ENCODE data around the gene SORBS1. TPM values are rescaled to one million over a fixed set of nuclear protein-coding genes. Genes with fewer than 3 reads are reported as not detected.

SORBS1 gene
- total and polyA plus RNA-seq, 2 experiments from 2014 or later, result 17.0 to 40.2 TPM

DNA sequence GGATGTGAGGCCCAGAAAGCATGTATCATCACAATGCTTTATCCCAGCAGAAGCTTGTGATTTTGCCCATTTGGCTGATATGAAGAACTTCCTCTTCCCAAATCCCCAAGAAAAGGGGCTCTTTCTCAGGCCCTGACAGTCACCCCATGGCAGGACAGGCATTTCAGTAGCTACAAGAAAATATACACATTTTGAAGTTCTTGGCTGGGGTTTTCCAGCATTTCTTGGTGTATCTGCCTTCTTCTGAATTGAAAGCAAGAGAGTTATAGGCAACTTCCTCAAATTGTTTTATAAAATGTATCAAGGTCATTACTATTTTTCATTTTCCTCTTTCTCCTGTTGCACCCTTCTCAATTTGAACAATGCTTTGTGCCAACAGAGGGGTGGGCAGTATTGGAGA is 207.1 kb downstream of the SORBS1 start:
- H2AFZ ChIP-seq, result no peak overlapping the region

DNA sequence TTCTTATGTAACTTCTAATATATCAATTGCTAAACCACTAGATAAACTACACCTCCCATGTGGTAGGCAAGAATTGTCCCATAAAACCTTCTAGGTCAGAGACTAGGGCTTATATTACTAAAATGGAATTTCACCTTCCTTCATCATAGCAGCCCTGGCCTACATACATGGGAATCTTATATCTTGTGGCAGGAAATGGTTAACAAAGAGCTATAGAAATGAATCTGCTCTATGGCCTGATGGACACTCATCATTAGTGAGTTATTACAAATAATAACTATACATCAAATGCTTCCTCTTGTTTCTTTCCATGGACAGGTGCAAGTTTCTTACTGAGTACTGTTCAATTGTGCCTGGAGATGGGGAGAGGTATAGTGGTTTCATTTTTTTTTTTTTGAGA is 208.0 kb downstream of the SORBS1 start:
- Histone ChIP-seq H3K79me2 (no peaks in the 10 kb centered on the region), H3K4me3 (no peak overlapping the region), H3K4me1 (ENCODE audit: insufficient read depth) (no peaks in the 10 kb centered on the region), H3K9me2 (replicated peaks; ENCODE audit: insufficient read depth) (no peaks in the 10 kb centered on the region), H3K27me3 (no peaks in the 10 kb centered on the region), H3K4me2 (no peak overlapping the region), H4K20me1 (ENCODE audit: insufficient read depth, poor library complexity, severe bottlenecking) (no peaks in the 10 kb centered on the region), H3K36me3 (replicated peaks; ENCODE audit: insufficient read depth, low read depth) (no peaks in the 10 kb centered on the region), H2AFZ (no peak overlapping the region), H3K9me3 (ENCODE audit: low read depth) (no peaks in the 10 kb centered on the region), H3K27ac (no peak overlapping the region)
- no peak for TF ChIP-seq EZH2phosphoT487 (IDR thresholded peaks at IDR 0.05; ENCODE audit: low read depth, severe bottlenecking, unreplicated experiment)
- TF ChIP-seq, protein P1, sequence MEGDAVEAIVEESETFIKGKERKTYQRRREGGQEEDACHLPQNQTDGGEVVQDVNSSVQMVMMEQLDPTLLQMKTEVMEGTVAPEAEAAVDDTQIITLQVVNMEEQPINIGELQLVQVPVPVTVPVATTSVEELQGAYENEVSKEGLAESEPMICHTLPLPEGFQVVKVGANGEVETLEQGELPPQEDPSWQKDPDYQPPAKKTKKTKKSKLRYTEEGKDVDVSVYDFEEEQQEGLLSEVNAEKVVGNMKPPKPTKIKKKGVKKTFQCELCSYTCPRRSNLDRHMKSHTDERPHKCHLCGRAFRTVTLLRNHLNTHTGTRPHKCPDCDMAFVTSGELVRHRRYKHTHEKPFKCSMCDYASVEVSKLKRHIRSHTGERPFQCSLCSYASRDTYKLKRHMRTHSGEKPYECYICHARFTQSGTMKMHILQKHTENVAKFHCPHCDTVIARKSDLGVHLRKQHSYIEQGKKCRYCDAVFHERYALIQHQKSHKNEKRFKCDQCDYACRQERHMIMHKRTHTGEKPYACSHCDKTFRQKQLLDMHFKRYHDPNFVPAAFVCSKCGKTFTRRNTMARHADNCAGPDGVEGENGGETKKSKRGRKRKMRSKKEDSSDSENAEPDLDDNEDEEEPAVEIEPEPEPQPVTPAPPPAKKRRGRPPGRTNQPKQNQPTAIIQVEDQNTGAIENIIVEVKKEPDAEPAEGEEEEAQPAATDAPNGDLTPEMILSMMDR (IDR thresholded peaks at IDR 0.05; ENCODE audit: poor library complexity), result no peak
- TF ChIP-seq EZH2 (IDR thresholded peaks at IDR 0.05; ENCODE audit: borderline replicate concordance), result no peak
- DNase-seq (ENCODE audit: low spot score), result no peak

More for the DNA sequence above, 207.1 kb downstream of the SORBS1 start:
- no peaks in the 10 kb centered on the region for H3K4me1 ChIP-seq (ENCODE audit: insufficient read depth)
- no peak overlapping the region for H3K4me2 ChIP-seq
- H3K4me3 ChIP-seq, result no peak overlapping the region
- TF ChIP-seq EZH2 (IDR thresholded peaks at IDR 0.05; ENCODE audit: borderline replicate concordance) (no peak), EZH2phosphoT487 (IDR thresholded peaks at IDR 0.05; ENCODE audit: low read depth, severe bottlenecking, unreplicated experiment) (no peak)
- TF ChIP-seq, protein P1 (IDR thresholded peaks at IDR 0.05; ENCODE audit: poor library complexity), result no peak
- no peaks in the 10 kb centered on the region for H3K9me2 ChIP-seq (replicated peaks; ENCODE audit: insufficient read depth)
- no peaks in the 10 kb centered on the region for H3K36me3 ChIP-seq (replicated peaks; ENCODE audit: insufficient read depth, low read depth)
- no peaks in the 10 kb centered on the region for H4K20me1 ChIP-seq (ENCODE audit: insufficient read depth, poor library complexity, severe bottlenecking)
- no peak overlapping the region for H3K27ac ChIP-seq
- H3K79me2 ChIP-seq, result no peaks in the 10 kb centered on the region
- no peaks in the 10 kb centered on the region for H3K27me3 ChIP-seq
- H3K9me3 ChIP-seq (ENCODE audit: low read depth), result no peaks in the 10 kb centered on the region
- no peak for DNase-seq (ENCODE audit: low spot score)

DNA sequence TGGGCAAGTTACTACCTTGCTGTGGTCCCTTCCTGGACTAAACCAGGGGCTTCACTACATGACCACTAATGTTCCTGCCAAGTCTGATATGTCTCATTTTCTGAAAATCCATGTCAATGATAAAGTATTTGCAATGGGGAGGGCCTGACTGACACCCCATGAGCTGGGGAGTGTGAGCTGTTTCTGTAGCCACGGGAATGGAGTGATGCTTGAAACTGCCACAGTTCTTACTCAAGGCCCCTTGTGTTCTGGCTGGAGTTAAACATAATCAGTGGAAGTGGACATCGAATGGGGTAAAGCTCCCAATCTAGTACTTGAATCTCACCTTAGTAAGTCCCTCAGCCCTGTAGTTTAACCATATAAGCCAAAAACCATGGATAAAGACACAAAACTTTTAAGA is 208.5 kb downstream of the SORBS1 start:
- DNase-seq (ENCODE audit: low spot score), result no peak

More for the DNA sequence above, 208.5 kb downstream of the SORBS1 start:
- no peaks in the 10 kb centered on the region for H3K27me3 ChIP-seq
- H3K4me3 ChIP-seq, result no peak overlapping the region
- no peaks in the 10 kb centered on the region for H3K4me1 ChIP-seq (ENCODE audit: insufficient read depth)
- H3K9me3 ChIP-seq (ENCODE audit: low read depth), result no peaks in the 10 kb centered on the region
- no peak overlapping the region for H2AFZ ChIP-seq
- 93% methylated on average over 2 of the region's 2 CpGs for WGBS (ENCODE audit: low lambda C conversion rate, missing lambda C conversion rate)
- no peaks in the 10 kb centered on the region for H3K36me3 ChIP-seq (replicated peaks; ENCODE audit: insufficient read depth, low read depth)
- TF ChIP-seq, protein P1 (IDR thresholded peaks at IDR 0.05; ENCODE audit: poor library complexity), result no peak
- no peak for TF ChIP-seq EZH2phosphoT487 (IDR thresholded peaks at IDR 0.05; ENCODE audit: low read depth, severe bottlenecking, unreplicated experiment)
- TF ChIP-seq EZH2 (IDR thresholded peaks at IDR 0.05; ENCODE audit: borderline replicate concordance), result no peak
- no peak overlapping the region for H3K4me2 ChIP-seq
- no peaks in the 10 kb centered on the region for H4K20me1 ChIP-seq (ENCODE audit: insufficient read depth, poor library complexity, severe bottlenecking)
- H3K9me2 ChIP-seq (replicated peaks; ENCODE audit: insufficient read depth), result no peaks in the 10 kb centered on the region
- no peak overlapping the region for H3K27ac ChIP-seq
- H3K79me2 ChIP-seq, result no peaks in the 10 kb centered on the region

All from hepatocyte (in vitro differentiated cells).